Measurements from ENCODE around the gene CDC7.

- TF ChIP-seq CTCF (IDR thresholded peaks at IDR 0.05 in 4 of 5, conservative IDR thresholded peaks at IDR 0.05 in 1 of 5) = no peak
- no peak for TF ChIP-seq POLR2A (IDR thresholded peaks at IDR 0.05)
Measured at GRCh38 chr1:91523482-91523881, 22.8 kb downstream of the CDC7 start.

Measured in gastrocnemius medialis (tissue), 4 donors.